ACC112 (cell line): Measurements from ENCODE around the gene KCNQ1OT1.

Experiments used
- H2AFZ ChIP-seq: fragments of 200-600 bp; sonication (generic); one replicate; pipeline ENCODE4 v1.6.0; 2017; ENCODE audit warnings: antibody characterized with exemption, low read length; ENCODE audit not compliant: unreplicated experiment
- H3K27ac ChIP-seq: fragments of 200-600 bp; sonication (generic); 2 replicates; pipeline ENCODE4 v1.5.1; 2014; ENCODE audit warnings: low read depth, mild to moderate bottlenecking, antibody characterized with exemption, low read length, moderate library complexity
- H3K27me3 ChIP-seq: fragments of 200-600 bp; sonication (generic); 2 replicates; pipeline ENCODE4 v1.6.1; 2014; ENCODE audit warnings: mild to moderate bottlenecking, antibody characterized with exemption, low read length, moderate library complexity, mixed read lengths; ENCODE audit not compliant: insufficient read depth
- H3K36me3 ChIP-seq: fragments of 200-600 bp; sonication (generic); 2 replicates; pipeline ENCODE4 v1.6.1; 2016; ENCODE audit warnings: mild to moderate bottlenecking, antibody characterized with exemption, low read length, moderate library complexity, mixed read lengths; ENCODE audit not compliant: insufficient read depth
- H3K4me1 ChIP-seq: fragments of 200-600 bp; sonication (generic); one replicate; pipeline ENCODE4 v1.6.1; 2016; ENCODE audit warnings: low read length, mixed read lengths; ENCODE audit not compliant: insufficient read depth, unreplicated experiment, control insufficient read depth
- H3K4me3 ChIP-seq: fragments of 200-600 bp; sonication (generic); 2 replicates; pipeline ENCODE4 v1.5.1; 2014; ENCODE audit warnings: mild to moderate bottlenecking, low read depth, low read length
- H3K79me2 ChIP-seq: fragments of 200-600 bp; sonication (generic); one replicate; pipeline ENCODE4 v1.6.0; 2016; ENCODE audit warnings: low read length; ENCODE audit not compliant: control insufficient read depth, unreplicated experiment, insufficient read depth

KCNQ1OT1 gene

GRCh38 chr11:2664791-2665525, 34.8 kb downstream of the KCNQ1OT1 start:
- Histone ChIP-seq H3K4me3 (no peak overlapping the region), H3K79me2 (no peaks in the 10 kb centered on the region), H3K4me1 (no peaks in the 10 kb centered on the region), H3K36me3 (peaks cover 12% of the 10 kb centered on the region; the same call in 1 of the 2 replicates), H2AFZ (no peak overlapping the region), H3K27me3 (0 out of 2 replicates have a peak, but pooled peaks cover 4% of the 10 kb centered on the region), H3K27ac (no peak overlapping the region)

GRCh38 chr11:2664376-2664775, 35.4 kb downstream of the KCNQ1OT1 start:
- Histone ChIP-seq H3K4me1 (no peaks in the 10 kb centered on the region), H3K27ac (no peak overlapping the region), H2AFZ (no peak overlapping the region), H3K4me3 (no peak overlapping the region), H3K79me2 (no peaks in the 10 kb centered on the region), H3K27me3 (0 out of 2 replicates have a peak, but pooled peaks cover 6% of the 10 kb centered on the region), H3K36me3 (peaks cover 12% of the 10 kb centered on the region; the same call in 1 of the 2 replicates)

- H3K79me2 ChIP-seq, result no peaks in the 10 kb centered on the region
- H3K4me3 ChIP-seq, result no peak overlapping the region
- H2AFZ ChIP-seq, result no peak overlapping the region
- H3K27me3 ChIP-seq, result 0 out of 2 replicates have a peak, but pooled peaks cover 6% of the 10 kb centered on the region
- no peaks in the 10 kb centered on the region for H3K4me1 ChIP-seq
- peaks cover 12% of the 10 kb centered on the region; the same call in 1 of the 2 replicates for H3K36me3 ChIP-seq
- H3K27ac ChIP-seq, result no peak overlapping the region
These were observed 35.9 kb downstream of the KCNQ1OT1 start for GRCh38 chr11:2663915-2664314.

- peaks cover 8% of the 10 kb centered on the region; the same call in 1 of the 2 replicates for H3K36me3 ChIP-seq
- 0 out of 2 replicates have a peak, but pooled peaks cover 6% of the 10 kb centered on the region for H3K27me3 ChIP-seq
- H3K4me3 ChIP-seq, result no peak overlapping the region
- H3K27ac ChIP-seq, result no peak overlapping the region
- no peaks in the 10 kb centered on the region for H3K79me2 ChIP-seq
- H3K4me1 ChIP-seq, result no peaks in the 10 kb centered on the region
- no peak overlapping the region for H2AFZ ChIP-seq
These were observed 36.3 kb downstream of the KCNQ1OT1 start for GRCh38 chr11:2663506-2663905.

- Histone ChIP-seq H3K27me3 (0 out of 2 replicates have a peak, but pooled peaks cover 6% of the 10 kb centered on the region), H2AFZ (no peak overlapping the region), H3K79me2 (no peaks in the 10 kb centered on the region), H3K36me3 (peaks cover 5% of the 10 kb centered on the region; the same call in 1 of the 2 replicates), H3K4me1 (no peaks in the 10 kb centered on the region), H3K4me3 (no peak overlapping the region), H3K27ac (no peak overlapping the region)
These were observed 37.1 kb downstream of the KCNQ1OT1 start for GRCh38 chr11:2662430-2663299.

- Histone ChIP-seq H3K79me2 (no peaks in the 10 kb centered on the region), H3K27me3 (0 out of 2 replicates have a peak, but pooled peaks cover 6% of the 10 kb centered on the region), H3K27ac (no peak overlapping the region), H3K4me1 (no peaks in the 10 kb centered on the region), H2AFZ (no peak overlapping the region), H3K4me3 (no peak overlapping the region), H3K36me3 (peaks cover 5% of the 10 kb centered on the region; the same call in 1 of the 2 replicates)
These were observed 37.8 kb downstream of the KCNQ1OT1 start for GRCh38 chr11:2662024-2662312.

- H3K36me3 ChIP-seq, result peaks cover 5% of the 10 kb centered on the region; the same call in 1 of the 2 replicates
- H3K4me3 ChIP-seq, result no peak overlapping the region
- no peak overlapping the region for H2AFZ ChIP-seq
- no peak overlapping the region for H3K27ac ChIP-seq
- no peaks in the 10 kb centered on the region for H3K4me1 ChIP-seq
- no peaks in the 10 kb centered on the region for H3K79me2 ChIP-seq
- 0 out of 2 replicates have a peak, but pooled peaks cover 6% of the 10 kb centered on the region for H3K27me3 ChIP-seq
These were observed 38.4 kb downstream of the KCNQ1OT1 start for GRCh38 chr11:2661173-2662023.

- Histone ChIP-seq H3K79me2 (no peaks in the 10 kb centered on the region), H3K4me1 (no peaks in the 10 kb centered on the region), H2AFZ (no peak overlapping the region), H3K27ac (no peak overlapping the region), H3K36me3 (peaks cover 5% of the 10 kb centered on the region; the same call in 1 of the 2 replicates), H3K4me3 (no peak overlapping the region), H3K27me3 (0 out of 2 replicates have a peak, but pooled peaks cover 6% of the 10 kb centered on the region)
These were observed 39.3 kb downstream of the KCNQ1OT1 start for GRCh38 chr11:2660357-2660939.

- Histone ChIP-seq H3K4me3 (no peak overlapping the region), H3K4me1 (no peaks in the 10 kb centered on the region), H3K27me3 (0 out of 2 replicates have a peak, but pooled peaks cover 6% of the 10 kb centered on the region), H2AFZ (no peak overlapping the region), H3K27ac (no peak overlapping the region), H3K36me3 (peaks cover 5% of the 10 kb centered on the region; the same call in 1 of the 2 replicates), H3K79me2 (no peaks in the 10 kb centered on the region)
These were observed 42.0 kb downstream of the KCNQ1OT1 start for GRCh38 chr11:2657697-2658284.
